ENCODE results near the gene CDKAL1. TPM values are rescaled to one million over a fixed set of nuclear protein-coding genes. Genes with fewer than 3 reads are reported as not detected.

The CDKAL1 gene
- total RNA-seq, 1 donor from 2014 or later = 11.3 TPM

DNA sequence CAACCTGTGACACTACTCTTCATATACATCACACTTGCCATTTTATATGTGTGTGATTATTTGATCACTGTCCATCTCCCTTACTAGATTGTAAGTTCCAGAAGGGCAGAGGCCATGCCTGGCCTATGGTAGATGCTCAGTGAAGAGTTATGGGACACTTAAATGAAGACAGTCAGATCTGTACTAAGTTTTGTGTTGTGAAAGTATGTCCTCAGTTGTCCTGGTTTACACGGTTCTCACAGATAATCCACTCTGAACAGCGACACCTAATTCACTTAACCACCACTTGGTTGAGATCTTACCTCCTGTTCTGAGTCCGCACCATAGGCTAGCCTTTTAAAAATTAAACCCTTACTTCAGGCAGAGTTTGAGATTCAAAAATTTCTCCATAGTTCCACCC lies 625.2 kb downstream of the CDKAL1 start:
- H3K4me3 ChIP-seq = no peak overlapping the region
- no peak overlapping the region for H3K27ac ChIP-seq
- DNase-seq (ENCODE audit: extremely low spot score in 2 of 2) = no peak
- no peaks in the 10 kb centered on the region for H3K36me3 ChIP-seq
- TF ChIP-seq POLR2A (IDR thresholded peaks at IDR 0.05) = no peak
- TF ChIP-seq POLR2AphosphoS5 (IDR thresholded peaks at IDR 0.05; ENCODE audit: insufficient read depth in 1 of 2, low read depth in 1 of 2) = no peak
- TF ChIP-seq, protein P1, sequence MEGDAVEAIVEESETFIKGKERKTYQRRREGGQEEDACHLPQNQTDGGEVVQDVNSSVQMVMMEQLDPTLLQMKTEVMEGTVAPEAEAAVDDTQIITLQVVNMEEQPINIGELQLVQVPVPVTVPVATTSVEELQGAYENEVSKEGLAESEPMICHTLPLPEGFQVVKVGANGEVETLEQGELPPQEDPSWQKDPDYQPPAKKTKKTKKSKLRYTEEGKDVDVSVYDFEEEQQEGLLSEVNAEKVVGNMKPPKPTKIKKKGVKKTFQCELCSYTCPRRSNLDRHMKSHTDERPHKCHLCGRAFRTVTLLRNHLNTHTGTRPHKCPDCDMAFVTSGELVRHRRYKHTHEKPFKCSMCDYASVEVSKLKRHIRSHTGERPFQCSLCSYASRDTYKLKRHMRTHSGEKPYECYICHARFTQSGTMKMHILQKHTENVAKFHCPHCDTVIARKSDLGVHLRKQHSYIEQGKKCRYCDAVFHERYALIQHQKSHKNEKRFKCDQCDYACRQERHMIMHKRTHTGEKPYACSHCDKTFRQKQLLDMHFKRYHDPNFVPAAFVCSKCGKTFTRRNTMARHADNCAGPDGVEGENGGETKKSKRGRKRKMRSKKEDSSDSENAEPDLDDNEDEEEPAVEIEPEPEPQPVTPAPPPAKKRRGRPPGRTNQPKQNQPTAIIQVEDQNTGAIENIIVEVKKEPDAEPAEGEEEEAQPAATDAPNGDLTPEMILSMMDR (IDR thresholded peaks at IDR 0.05) = no peak
- intact Hi-C loops (cut with DNase I) = no loop called here
- H3K4me1 ChIP-seq = no peaks in the 10 kb centered on the region
- H3K27me3 ChIP-seq = no peaks in the 10 kb centered on the region
- no peaks in the 10 kb centered on the region for H3K9me3 ChIP-seq

DNA sequence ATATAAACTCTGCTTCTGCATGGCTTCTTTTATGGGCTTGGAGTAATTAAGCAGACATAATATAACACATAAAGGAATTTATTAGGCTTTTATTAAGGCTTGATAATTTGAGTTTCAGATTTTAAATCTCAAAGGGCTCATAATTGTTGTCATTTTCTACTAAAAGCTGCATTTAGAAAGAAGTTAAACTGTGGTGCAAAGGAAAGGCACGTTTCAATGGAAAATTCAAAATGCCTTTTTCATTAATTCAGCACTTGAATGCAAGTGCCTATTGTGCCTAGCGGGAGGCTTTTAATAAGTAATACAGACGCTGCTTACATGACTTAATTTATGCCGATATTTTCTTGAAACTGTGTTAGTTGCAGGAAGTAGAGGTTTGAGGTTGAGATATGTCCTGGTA lies 627.5 kb downstream of the CDKAL1 start:
- intact Hi-C loops (cut with DNase I) = no loop called here
- Histone ChIP-seq H3K9me3 (no peaks in the 10 kb centered on the region), H3K36me3 (no peaks in the 10 kb centered on the region), H3K4me1 (no peaks in the 10 kb centered on the region), H3K27ac (no peak overlapping the region), H3K4me3 (no peak overlapping the region), H3K27me3 (no peaks in the 10 kb centered on the region)
- TF ChIP-seq POLR2AphosphoS5 (IDR thresholded peaks at IDR 0.05; ENCODE audit: insufficient read depth in 1 of 2, low read depth in 1 of 2) = no peak
- TF ChIP-seq POLR2A (IDR thresholded peaks at IDR 0.05) = no peak
- TF ChIP-seq, protein P1 (IDR thresholded peaks at IDR 0.05) = no peak
- no peak for DNase-seq (ENCODE audit: extremely low spot score in 2 of 2)

DNA sequence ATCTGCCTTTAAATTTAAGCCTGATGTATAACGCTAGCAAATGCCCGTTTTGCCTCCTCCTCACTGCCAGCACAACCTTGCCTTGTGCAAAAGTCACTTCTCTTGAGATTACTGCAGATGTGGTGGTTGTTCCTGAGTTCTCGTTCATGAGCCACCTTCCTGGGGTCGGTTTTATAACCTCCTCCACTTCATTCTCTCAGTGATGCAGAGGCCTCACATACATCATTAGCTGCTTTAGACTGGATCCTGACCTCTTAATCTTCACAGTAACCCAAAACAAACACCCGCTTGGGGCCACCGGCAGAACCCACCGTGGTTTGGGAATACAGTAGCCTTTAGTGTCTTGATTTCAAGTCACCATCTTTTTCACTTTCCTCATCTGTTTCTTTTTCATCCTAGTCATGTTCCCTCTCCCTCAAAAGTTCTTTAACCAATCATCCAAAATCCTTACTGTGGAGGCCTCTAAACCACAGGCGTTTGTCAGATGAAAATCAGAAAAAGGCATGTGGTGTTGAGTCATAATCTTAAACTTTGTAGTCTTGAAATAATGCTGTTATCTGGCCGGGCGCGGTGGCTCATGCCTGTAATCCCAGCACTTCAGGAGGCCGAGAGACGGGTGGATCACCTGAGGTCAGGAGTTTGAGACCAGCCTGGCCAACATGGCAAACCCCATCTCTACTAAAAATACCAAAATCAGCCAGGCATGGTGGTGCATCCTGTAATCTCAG lies 629.0 kb downstream of the CDKAL1 start:
- no peak for DNase-seq (ENCODE audit: extremely low spot score in 2 of 2)
- H3K4me3 ChIP-seq = no peak overlapping the region
- no peak for TF ChIP-seq POLR2AphosphoS5 (IDR thresholded peaks at IDR 0.05; ENCODE audit: insufficient read depth in 1 of 2, low read depth in 1 of 2)
- TF ChIP-seq, protein P1 (IDR thresholded peaks at IDR 0.05) = no peak
- TF ChIP-seq POLR2A (IDR thresholded peaks at IDR 0.05) = no peak
- H3K27me3 ChIP-seq = no peaks in the 10 kb centered on the region
- no peak overlapping the region for H3K27ac ChIP-seq
- no peaks in the 10 kb centered on the region for H3K9me3 ChIP-seq
- no peaks in the 10 kb centered on the region for H3K36me3 ChIP-seq
- no peaks in the 10 kb centered on the region for H3K4me1 ChIP-seq
- intact Hi-C loops (cut with DNase I) = no loop called here

DNA sequence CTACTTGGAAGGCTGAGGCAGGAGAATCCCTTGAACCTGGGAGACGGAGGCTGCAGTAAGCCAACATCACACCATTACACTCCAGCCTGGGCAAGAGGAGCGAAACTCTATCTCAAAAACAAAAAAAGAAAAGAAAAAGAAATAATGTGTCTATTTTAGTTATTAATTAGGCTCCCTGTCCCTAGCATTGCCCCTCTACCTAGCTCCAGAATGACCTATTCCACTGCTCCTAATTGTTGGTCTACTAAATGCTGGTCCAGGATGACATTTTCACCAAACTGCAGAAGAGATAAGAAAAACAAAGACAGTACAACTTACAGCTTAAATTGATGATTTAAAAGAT lies 629.6 kb downstream of the CDKAL1 start:
- Histone ChIP-seq H3K9me3 (no peaks in the 10 kb centered on the region), H3K27ac (no peak overlapping the region), H3K27me3 (no peaks in the 10 kb centered on the region), H3K4me3 (no peak overlapping the region), H3K36me3 (no peaks in the 10 kb centered on the region), H3K4me1 (no peaks in the 10 kb centered on the region)
- intact Hi-C loops (cut with DNase I) = no loop called here
- DNase-seq (ENCODE audit: extremely low spot score in 2 of 2) = no peak
- TF ChIP-seq, protein P1 (IDR thresholded peaks at IDR 0.05) = no peak
- TF ChIP-seq POLR2A (IDR thresholded peaks at IDR 0.05) (no peak), POLR2AphosphoS5 (IDR thresholded peaks at IDR 0.05; ENCODE audit: insufficient read depth in 1 of 2, low read depth in 1 of 2) (no peak)

DNA sequence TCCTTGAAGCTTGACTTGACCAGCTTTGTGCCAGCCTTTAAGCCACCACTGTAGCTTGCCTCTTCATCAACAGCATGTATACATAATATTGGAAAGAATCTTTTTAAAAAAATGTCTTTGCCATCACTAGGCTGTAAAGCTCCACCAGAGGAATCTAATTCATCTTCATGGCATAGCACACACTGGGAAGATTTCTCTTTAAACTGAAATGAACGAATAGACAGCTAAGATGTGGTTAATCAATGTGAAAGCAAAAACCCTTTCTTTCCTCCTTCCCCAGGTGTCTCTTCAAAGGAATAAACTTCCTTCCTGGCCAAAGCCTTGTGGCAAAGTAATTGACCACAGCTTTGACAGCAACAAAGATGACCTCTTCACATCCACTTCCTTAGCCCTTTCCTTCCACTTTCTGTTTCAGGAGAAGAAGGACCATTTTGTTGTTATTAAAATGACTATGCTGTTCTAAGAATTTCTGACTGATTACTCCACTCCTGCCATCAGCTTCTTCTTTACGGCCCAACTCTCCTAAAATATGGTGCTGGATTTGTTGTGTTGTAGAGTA lies 630.6 kb downstream of the CDKAL1 start:
- no peaks in the 10 kb centered on the region for H3K4me1 ChIP-seq
- H3K27ac ChIP-seq = no peak overlapping the region
- intact Hi-C loops (cut with DNase I) = no loop called here
- no peak for DNase-seq (ENCODE audit: extremely low spot score in 2 of 2)
- H3K36me3 ChIP-seq = no peaks in the 10 kb centered on the region
- no peaks in the 10 kb centered on the region for H3K27me3 ChIP-seq
- H3K4me3 ChIP-seq = no peak overlapping the region
- TF ChIP-seq POLR2AphosphoS5 (IDR thresholded peaks at IDR 0.05; ENCODE audit: insufficient read depth in 1 of 2, low read depth in 1 of 2) (no peak), POLR2A (IDR thresholded peaks at IDR 0.05) (no peak)
- TF ChIP-seq, protein P1 (IDR thresholded peaks at IDR 0.05) = no peak
- H3K9me3 ChIP-seq = no peaks in the 10 kb centered on the region

All from vagina (tissue), 2 donors.